ENCODE results near the gene VRK1.

The VRK1 gene

GRCh38 chr14:96790706-96791105 is 6.5 kb upstream of the VRK1 start:
- no peak for DNase-seq (ENCODE audit: low read depth in 3 of 3)

- DNase-seq (ENCODE audit: low read depth in 3 of 3) = no peak
These were observed 5.2 kb upstream of the VRK1 start for GRCh38 chr14:96792003-96792402.

- DNase-seq (ENCODE audit: low read depth in 3 of 3) = no peak
These were observed 4.6 kb upstream of the VRK1 start for GRCh38 chr14:96792591-96792990.

- no peak for DNase-seq (ENCODE audit: low read depth in 3 of 3)
These were observed 3.6 kb upstream of the VRK1 start for GRCh38 chr14:96793547-96793946.

GRCh38 chr14:96795109-96795828 is 1.9 kb upstream of the VRK1 start:
- DNase-seq (ENCODE audit: low read depth in 3 of 3) = no peak

- peak in 1 of 3 experiments; percentile 2 for DNase-seq (ENCODE audit: low read depth in 3 of 3)
These were observed 584 bp downstream of the VRK1 start for GRCh38 chr14:96797582-96798349.

GRCh38 chr14:96798956-96799355 is 1.8 kb downstream of the VRK1 start:
- DNase-seq (ENCODE audit: low read depth in 3 of 3) = no peak

- DNase-seq (ENCODE audit: low read depth in 3 of 3) = no peak
These were observed 2.4 kb downstream of the VRK1 start for GRCh38 chr14:96799489-96800054.

- no peak for DNase-seq (ENCODE audit: low read depth in 3 of 3)
These were observed 4.7 kb downstream of the VRK1 start for GRCh38 chr14:96801931-96802330.

- no peak for DNase-seq (ENCODE audit: low read depth in 3 of 3)
These were observed 5.8 kb downstream of the VRK1 start for GRCh38 chr14:96802963-96803362.

GRCh38 chr14:96803958-96804357 is 6.8 kb downstream of the VRK1 start:
- DNase-seq (ENCODE audit: low read depth in 3 of 3) = no peak

- DNase-seq (ENCODE audit: low read depth in 3 of 3) = no peak
These were observed 7.7 kb downstream of the VRK1 start for GRCh38 chr14:96804895-96805294.

GRCh38 chr14:96805956-96806355 is 8.8 kb downstream of the VRK1 start:
- DNase-seq (ENCODE audit: low read depth in 3 of 3) = no peak

- DNase-seq (ENCODE audit: low read depth in 3 of 3) = no peak
These were observed 9.7 kb downstream of the VRK1 start for GRCh38 chr14:96806836-96807235.

GRCh38 chr14:96808619-96809406 is 11.6 kb downstream of the VRK1 start:
- no peak for DNase-seq (ENCODE audit: low read depth in 3 of 3)

- DNase-seq (ENCODE audit: low read depth in 3 of 3) = no peak
These were observed 14.1 kb downstream of the VRK1 start for GRCh38 chr14:96811265-96811664.

GRCh38 chr14:96811985-96812667 is 14.9 kb downstream of the VRK1 start:
- DNase-seq (ENCODE audit: low read depth in 3 of 3) = no peak

- no peak for DNase-seq (ENCODE audit: low read depth in 3 of 3)
These were observed 19.1 kb downstream of the VRK1 start for GRCh38 chr14:96816281-96816680.

- DNase-seq (ENCODE audit: low read depth in 3 of 3) = no peak
These were observed 20.8 kb downstream of the VRK1 start for GRCh38 chr14:96817750-96818666.

- DNase-seq (ENCODE audit: low read depth in 3 of 3) = no peak
These were observed 24.3 kb downstream of the VRK1 start for GRCh38 chr14:96821501-96821900.

Measured in stimulated activated CD4-positive, alpha-beta T cell treated with anti-CD3 and anti-CD28 coated beads, TNF-alpha, amount 100 ng/mL, for 4 hours (primary cell).